K562 (cell line): ENCODE results near the gene ATP6V0D1. TPM values are rescaled to one million over a fixed set of nuclear protein-coding genes. Genes with fewer than 3 reads are reported as not detected.

Experiments
- EP400 ChIP-seq: fragments of 450-650 bp; IDR thresholded peaks from 2 replicates; pipeline ENCODE4 v1.6.1; 2017; ENCODE audit warnings: antibody characterized with exemption, mild to moderate bottlenecking, moderate library complexity
- JUNB ChIP-seq: fragments of 450-650 bp; formaldehyde crosslinking; conservative IDR thresholded peaks from 2 replicates; pipeline ENCODE4 v1.4.0; 2020; ENCODE audit warnings: mild to moderate bottlenecking
- KAT2B ChIP-seq: IDR thresholded peaks from one replicate; pipeline ENCODE4 v1.6.1; 2012; ENCODE audit warnings: low read depth, mild to moderate bottlenecking, control low read depth, inconsistent platforms, low read length, moderate library complexity
- NR2F6 ChIP-seq: fragments of 450-650 bp; formaldehyde crosslinking; IDR thresholded peaks from 2 replicates; pipeline ENCODE4 v1.4.0; 2020; ENCODE audit warnings: mild to moderate bottlenecking
- SP1 ChIP-seq: sonication (generic); formaldehyde crosslinking; IDR thresholded peaks from 2 replicates; pipeline ENCODE4 v1.8.1; 2022; ENCODE audit warnings: mild to moderate bottlenecking, missing genetic modification reagents
- SPI1 ChIP-seq: IDR thresholded peaks from 2 replicates; pipeline ENCODE4 v1.6.1; 2011; ENCODE audit warnings: low read depth, low read length, control low read depth, borderline replicate concordance
- ZNF124 ChIP-seq: sonication (generic); formaldehyde crosslinking; IDR thresholded peaks from 2 replicates; pipeline ENCODE4 v1.8.1; 2022; ENCODE audit warnings: missing genetic modification reagents
- ZNF184 ChIP-seq: sonication (generic); formaldehyde crosslinking; IDR thresholded peaks from 2 replicates; pipeline ENCODE4 v1.5.0; 2020; ENCODE audit warnings: missing genetic modification reagents
- polyA plus RNA-seq, 8 experiments: library from polyadenylated mRNA; depleted of rRNA in 4 of 8; stranded (reverse) in 5 of 8; unstranded in 3 of 8; fragments of >200 nt; fragmentation: Nextera tagmentation in 2 of 8; fragmentation: Illumina TruSeq in 1 of 8; extraction: Ambion mirVana in 2 of 8; extraction: Trizol in 1 of 8; gene quantifications; 2 replicates each; pipeline versions ENCODE4 v1.2.1 to v1.2.3, GENCODE V29; 2011 to 2014; ENCODE audit warnings: inconsistent platforms in 1 of 8, missing spikeins in 1 of 8
- total RNA-seq, 7 experiments: library from RNA; depleted of rRNA in 6 of 7; stranded (reverse); fragments of >200 nt in 6 of 7; fragmentation: Illumina TruSeq in 2 of 7; extraction: Trizol in 2 of 7; gene quantifications; 2 replicates each; pipeline versions ENCODE4 v1.2.1 to v1.2.3, GENCODE V29; 2011 to 2021; ENCODE audit warnings: low replicate concordance in 1 of 7
- TF ChIP-seq, protein P1 (sequence below), 2 experiments: fragments of 450-650 bp in 1 of 2; sonication (generic) in 1 of 2; formaldehyde crosslinking in 1 of 2; IDR thresholded peaks; 2 replicates each; pipeline versions ENCODE4 v1.7.1 to v1.9.0; 2016 to 2022; ENCODE audit warnings: inconsistent platforms in 1 of 2, mild to moderate bottlenecking in 1 of 2, missing genetic modification reagents in 1 of 2
- TF ChIP-seq, protein P2 (sequence below): fragments of 450-650 bp; conservative IDR thresholded peaks from 2 replicates; pipeline ENCODE4 v1.6.1; 2016; ENCODE audit warnings: missing genetic modification characterization, low read depth, mild to moderate bottlenecking, control low read depth, missing compliant biosample characterization
- TF ChIP-seq, protein P3 (sequence below): IDR thresholded peaks from 2 replicates; pipeline ENCODE4 v1.6.1; 2012; ENCODE audit warnings: low read depth, low read length, improper control_type of control experiment, borderline replicate concordance
- TF ChIP-seq, protein P4 (sequence below): fragments of 450-650 bp; IDR thresholded peaks from 2 replicates; pipeline ENCODE4 v1.7.0; 2016; ENCODE audit warnings: borderline replicate concordance

Gene ATP6V0D1
- total and polyA plus RNA-seq, 9 of the 15 experiments (the other 6 are each of a cell fraction or from before 2014, with no cell fraction given): 23.2 to 69.7 (median 45.6) TPM

DNA sequence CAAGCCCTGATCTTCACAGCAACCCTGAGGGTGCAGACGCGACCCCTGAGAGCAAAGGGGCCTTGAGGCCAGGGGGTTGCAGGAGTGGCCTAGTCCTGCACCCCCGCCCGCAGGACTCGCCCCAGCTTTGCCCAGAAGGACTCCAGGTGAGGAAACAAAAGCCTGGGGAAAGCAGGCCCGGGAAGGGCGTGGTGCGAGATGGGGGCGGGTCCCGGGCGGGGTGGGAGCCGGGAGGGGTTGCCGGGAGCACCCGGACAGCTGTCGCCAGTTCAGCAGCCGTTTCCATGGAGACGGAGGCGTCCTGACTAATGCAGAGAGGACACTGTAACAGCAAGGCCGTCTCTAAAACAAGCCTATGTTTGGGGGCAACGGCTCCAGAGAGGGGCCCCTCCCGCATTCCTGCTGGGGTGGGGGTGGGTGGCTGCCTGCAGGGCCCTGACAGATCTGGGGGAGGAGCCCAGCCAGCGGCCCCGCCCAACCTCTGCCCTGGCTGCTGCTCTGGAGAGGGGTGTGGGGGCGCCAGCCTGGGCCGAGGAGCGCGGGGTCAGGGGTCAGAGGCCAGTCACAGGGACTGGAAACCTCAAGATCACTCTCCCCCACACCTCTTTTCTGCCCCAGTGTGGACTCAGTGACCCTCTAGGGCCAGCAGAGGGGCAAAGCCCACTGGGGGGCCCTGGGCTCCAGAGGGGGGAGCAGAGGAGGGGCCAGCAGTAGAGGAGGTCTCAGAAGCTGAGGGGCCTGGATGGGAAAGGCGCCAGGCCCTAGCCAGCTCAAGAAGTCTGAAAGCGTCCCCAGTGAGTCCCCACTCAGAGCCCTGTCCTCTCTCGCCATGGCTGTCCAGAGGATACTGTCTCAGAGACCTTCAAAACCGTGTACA lies 84.6 kb downstream of the ATP6V0D1 start (continued):
- TF ChIP-seq, protein P1, sequence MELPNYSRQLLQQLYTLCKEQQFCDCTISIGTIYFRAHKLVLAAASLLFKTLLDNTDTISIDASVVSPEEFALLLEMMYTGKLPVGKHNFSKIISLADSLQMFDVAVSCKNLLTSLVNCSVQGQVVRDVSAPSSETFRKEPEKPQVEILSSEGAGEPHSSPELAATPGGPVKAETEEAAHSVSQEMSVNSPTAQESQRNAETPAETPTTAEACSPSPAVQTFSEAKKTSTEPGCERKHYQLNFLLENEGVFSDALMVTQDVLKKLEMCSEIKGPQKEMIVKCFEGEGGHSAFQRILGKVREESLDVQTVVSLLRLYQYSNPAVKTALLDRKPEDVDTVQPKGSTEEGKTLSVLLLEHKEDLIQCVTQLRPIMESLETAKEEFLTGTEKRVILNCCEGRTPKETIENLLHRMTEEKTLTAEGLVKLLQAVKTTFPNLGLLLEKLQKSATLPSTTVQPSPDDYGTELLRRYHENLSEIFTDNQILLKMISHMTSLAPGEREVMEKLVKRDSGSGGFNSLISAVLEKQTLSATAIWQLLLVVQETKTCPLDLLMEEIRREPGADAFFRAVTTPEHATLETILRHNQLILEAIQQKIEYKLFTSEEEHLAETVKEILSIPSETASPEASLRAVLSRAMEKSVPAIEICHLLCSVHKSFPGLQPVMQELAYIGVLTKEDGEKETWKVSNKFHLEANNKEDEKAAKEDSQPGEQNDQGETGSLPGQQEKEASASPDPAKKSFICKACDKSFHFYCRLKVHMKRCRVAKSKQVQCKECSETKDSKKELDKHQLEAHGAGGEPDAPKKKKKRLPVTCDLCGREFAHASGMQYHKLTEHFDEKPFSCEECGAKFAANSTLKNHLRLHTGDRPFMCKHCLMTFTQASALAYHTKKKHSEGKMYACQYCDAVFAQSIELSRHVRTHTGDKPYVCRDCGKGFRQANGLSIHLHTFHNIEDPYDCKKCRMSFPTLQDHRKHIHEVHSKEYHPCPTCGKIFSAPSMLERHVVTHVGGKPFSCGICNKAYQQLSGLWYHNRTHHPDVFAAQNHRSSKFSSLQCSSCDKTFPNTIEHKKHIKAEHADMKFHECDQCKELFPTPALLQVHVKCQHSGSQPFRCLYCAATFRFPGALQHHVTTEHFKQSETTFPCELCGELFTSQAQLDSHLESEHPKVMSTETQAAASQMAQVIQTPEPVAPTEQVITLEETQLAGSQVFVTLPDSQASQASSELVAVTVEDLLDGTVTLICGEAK (IDR thresholded peaks at IDR 0.05): no peak
- TF ChIP-seq, protein P1 (CRISPR knock-in tag; IDR thresholded peaks at IDR 0.05): no peak
- TF ChIP-seq EP400 (no peak), SP1 (CRISPR knock-in tag) (0 out of 2 replicates have a peak, but pooled peaks have one; percentile 46), SPI1 (no peak), NR2F6 (CRISPR knock-in tag) (no peak), ZNF124 (no peak), JUNB (CRISPR knock-in tag) (no peak), ZNF184 (no peak), KAT2B (no peak)
- TF ChIP-seq, protein P2, sequence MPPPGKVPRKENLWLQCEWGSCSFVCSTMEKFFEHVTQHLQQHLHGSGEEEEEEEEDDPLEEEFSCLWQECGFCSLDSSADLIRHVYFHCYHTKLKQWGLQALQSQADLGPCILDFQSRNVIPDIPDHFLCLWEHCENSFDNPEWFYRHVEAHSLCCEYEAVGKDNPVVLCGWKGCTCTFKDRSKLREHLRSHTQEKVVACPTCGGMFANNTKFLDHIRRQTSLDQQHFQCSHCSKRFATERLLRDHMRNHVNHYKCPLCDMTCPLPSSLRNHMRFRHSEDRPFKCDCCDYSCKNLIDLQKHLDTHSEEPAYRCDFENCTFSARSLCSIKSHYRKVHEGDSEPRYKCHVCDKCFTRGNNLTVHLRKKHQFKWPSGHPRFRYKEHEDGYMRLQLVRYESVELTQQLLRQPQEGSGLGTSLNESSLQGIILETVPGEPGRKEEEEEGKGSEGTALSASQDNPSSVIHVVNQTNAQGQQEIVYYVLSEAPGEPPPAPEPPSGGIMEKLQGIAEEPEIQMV (tag): no peak
- TF ChIP-seq, protein P3, sequence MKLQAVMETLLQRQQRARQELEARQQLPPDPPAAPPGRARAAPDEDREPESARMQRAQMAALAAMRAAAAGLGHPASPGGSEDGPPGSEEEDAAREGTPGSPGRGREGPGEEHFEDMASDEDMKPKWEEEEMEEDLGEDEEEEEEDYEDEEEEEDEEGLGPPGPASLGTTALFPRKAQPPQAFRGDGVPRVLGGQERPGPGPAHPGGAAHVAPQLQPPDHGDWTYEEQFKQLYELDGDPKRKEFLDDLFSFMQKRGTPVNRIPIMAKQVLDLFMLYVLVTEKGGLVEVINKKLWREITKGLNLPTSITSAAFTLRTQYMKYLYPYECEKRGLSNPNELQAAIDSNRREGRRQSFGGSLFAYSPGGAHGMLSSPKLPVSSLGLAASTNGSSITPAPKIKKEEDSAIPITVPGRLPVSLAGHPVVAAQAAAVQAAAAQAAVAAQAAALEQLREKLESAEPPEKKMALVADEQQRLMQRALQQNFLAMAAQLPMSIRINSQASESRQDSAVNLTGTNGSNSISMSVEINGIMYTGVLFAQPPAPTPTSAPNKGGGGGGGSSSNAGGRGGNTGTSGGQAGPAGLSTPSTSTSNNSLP: no peak
- TF ChIP-seq, protein P4, sequence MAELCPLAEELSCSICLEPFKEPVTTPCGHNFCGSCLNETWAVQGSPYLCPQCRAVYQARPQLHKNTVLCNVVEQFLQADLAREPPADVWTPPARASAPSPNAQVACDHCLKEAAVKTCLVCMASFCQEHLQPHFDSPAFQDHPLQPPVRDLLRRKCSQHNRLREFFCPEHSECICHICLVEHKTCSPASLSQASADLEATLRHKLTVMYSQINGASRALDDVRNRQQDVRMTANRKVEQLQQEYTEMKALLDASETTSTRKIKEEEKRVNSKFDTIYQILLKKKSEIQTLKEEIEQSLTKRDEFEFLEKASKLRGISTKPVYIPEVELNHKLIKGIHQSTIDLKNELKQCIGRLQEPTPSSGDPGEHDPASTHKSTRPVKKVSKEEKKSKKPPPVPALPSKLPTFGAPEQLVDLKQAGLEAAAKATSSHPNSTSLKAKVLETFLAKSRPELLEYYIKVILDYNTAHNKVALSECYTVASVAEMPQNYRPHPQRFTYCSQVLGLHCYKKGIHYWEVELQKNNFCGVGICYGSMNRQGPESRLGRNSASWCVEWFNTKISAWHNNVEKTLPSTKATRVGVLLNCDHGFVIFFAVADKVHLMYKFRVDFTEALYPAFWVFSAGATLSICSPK: no peak
